Sigmoid colon (tissue), 4 donors: ENCODE data around the gene RPS15.

Experiments used
- POLR2AphosphoS5 ChIP-seq, 4 donors: sonication (generic); formaldehyde crosslinking; IDR thresholded peaks; one replicate each; pipeline ENCODE4 v1.6.1; 2017; ENCODE audit warnings: antibody characterized with exemption in 4 of 4
- TF ChIP-seq, protein P1 (sequence below), 4 experiments: fragments of 450-650 bp in 3 of 4; fragments of 200-600 bp in 1 of 4; IDR thresholded peaks; one replicate each; pipeline ENCODE4 v1.5.1; 2016 to 2019; ENCODE audit warnings: antibody characterized with exemption in 4 of 4, mild to moderate bottlenecking in 3 of 4, moderate library complexity in 2 of 4

DNA sequence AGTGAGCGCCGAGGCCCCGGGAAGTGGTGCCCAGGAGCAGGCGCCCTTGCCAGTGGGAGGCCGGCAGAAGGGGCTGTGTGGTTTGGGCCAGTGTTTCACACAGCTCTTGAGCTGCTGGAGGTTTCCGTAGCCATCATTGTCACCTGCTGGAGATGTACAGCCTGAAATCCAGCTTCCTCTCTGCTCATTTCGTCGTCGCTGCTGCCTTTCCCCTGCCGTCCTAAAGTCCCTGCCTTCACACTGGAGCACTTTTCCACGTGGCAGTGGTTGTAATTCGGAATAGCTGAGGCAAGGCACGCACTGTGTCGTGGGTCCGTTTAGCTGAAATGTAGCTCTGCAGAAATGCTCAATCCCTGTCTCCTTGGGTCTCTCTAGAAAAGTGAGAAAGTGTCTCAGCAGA lies 17.6 kb upstream of the RPS15 start:
- TF ChIP-seq, protein P1, sequence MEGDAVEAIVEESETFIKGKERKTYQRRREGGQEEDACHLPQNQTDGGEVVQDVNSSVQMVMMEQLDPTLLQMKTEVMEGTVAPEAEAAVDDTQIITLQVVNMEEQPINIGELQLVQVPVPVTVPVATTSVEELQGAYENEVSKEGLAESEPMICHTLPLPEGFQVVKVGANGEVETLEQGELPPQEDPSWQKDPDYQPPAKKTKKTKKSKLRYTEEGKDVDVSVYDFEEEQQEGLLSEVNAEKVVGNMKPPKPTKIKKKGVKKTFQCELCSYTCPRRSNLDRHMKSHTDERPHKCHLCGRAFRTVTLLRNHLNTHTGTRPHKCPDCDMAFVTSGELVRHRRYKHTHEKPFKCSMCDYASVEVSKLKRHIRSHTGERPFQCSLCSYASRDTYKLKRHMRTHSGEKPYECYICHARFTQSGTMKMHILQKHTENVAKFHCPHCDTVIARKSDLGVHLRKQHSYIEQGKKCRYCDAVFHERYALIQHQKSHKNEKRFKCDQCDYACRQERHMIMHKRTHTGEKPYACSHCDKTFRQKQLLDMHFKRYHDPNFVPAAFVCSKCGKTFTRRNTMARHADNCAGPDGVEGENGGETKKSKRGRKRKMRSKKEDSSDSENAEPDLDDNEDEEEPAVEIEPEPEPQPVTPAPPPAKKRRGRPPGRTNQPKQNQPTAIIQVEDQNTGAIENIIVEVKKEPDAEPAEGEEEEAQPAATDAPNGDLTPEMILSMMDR (IDR thresholded peaks at IDR 0.05): no peak
- TF ChIP-seq POLR2AphosphoS5 (IDR thresholded peaks at IDR 0.05): no peak
